Measurements from ENCODE around the gene ARAP1. TPM values are rescaled to one million over a fixed set of nuclear protein-coding genes. Genes with fewer than 3 reads are reported as not detected.
"Not testable (repeated sequence)": the region's sequence is repeated elsewhere in the genome, so short reads cannot be mapped to it uniquely, and the experiment has no call there.

Gene ARAP1
- polyA plus RNA-seq, 3 donors = 48.7 to 487 (median 79.0) TPM

- peaks cover 0 to 3% (median 2%) of the 10 kb centered on the region in 3 donors for H3K27me3 Mint-ChIP-seq (ENCODE audit: low read depth in 3 of 3)
Measured at GRCh38 chr11:72793076-72793424, 40.8 kb upstream of the ARAP1 start.

DNA sequence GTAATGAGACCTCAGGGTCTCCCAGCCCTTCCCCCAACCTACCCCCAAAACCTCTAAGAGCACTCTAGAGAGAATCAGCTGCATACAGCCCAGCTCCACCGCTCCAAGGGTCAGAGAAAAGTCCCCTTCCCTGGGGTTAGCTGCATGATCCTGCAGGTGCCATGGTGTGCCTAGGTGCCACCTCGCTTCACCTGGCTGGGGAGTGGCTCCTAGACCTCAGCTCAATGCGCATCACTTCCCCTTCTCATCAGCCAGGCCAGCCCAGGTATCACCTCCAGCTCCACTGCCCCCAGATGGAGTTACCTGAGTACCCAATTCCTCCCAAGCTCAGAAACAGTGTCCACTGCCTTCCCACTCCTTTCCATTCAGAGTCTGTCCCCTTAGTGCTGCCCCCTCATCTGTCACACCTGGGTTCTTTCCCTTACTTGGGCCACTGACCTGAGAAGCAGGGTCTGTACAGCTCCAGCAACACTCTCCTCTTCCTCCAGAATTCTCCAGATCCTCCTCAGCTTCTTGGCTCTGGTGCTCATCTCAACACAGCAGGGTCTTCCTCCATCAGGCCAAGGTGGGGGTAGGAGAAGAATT, 40.3 kb upstream of the ARAP1 start:
- Mint-ChIP-seq H3K4me3 (no peak overlapping the region), H3K27me3 (ENCODE audit: low read depth in 3 of 3) (peaks cover 0 to 3% (median 2%) of the 10 kb centered on the region in 3 donors), H3K9me3 (peaks cover 0 to 8% (median 4%) of the 10 kb centered on the region in 7 donors), H3K27ac (peak overlapping the region; percentile 96 to 100 (median 99)), H3K4me1 (peaks cover 53% of the 10 kb centered on the region), H3K36me3 (peaks cover 0 to 4% of the 10 kb centered on the region in 2 donors)
- H3K9ac ChIP-seq (ENCODE audit: insufficient read depth, low read length, poor library complexity, severe bottlenecking) = peak overlapping the region; percentile 86
- 80% methylated on average over 2 of the region's 3 CpGs for WGBS (ENCODE audit: insufficient coverage)
- no peaks in the 10 kb centered on the region for H3K27me3 ChIP-seq (ENCODE audit: control insufficient read depth in 2 of 2, insufficient read depth in 2 of 2, low read length in 2 of 2)
- H3K79me2 ChIP-seq (ENCODE audit: insufficient read depth, low read length) = no peaks in the 10 kb centered on the region
- H3K36me3 ChIP-seq (replicated peaks in 1 of 2; ENCODE audit: control insufficient read depth in 1 of 2, insufficient read depth in 2 of 2, low read length in 2 of 2) = no peaks in the 10 kb centered on the region
- H4K20me1 ChIP-seq (ENCODE audit: insufficient read depth, low read length) = no peaks in the 10 kb centered on the region
- no peak for DNase-seq
- no peak overlapping the region for H3K4me3 ChIP-seq (replicated peaks in 1 of 3; ENCODE audit: low read depth in 2 of 3, low read length in 3 of 3)
- H2AFZ ChIP-seq (ENCODE audit: insufficient read depth, low read depth, low read length, poor library complexity, severe bottlenecking) = no peak overlapping the region
- peak overlapping the region; percentile 85 to 96 for H3K27ac ChIP-seq (ENCODE audit: low read depth in 1 of 2, low read length in 2 of 2)
- H3K4me1 ChIP-seq (ENCODE audit: control insufficient read depth in 1 of 2, insufficient read depth in 2 of 2, low read length in 2 of 2) = peaks cover 50 to 63% of the 10 kb centered on the region in 2 donors
- intact Hi-C loops (cut with micrococcal nuclease) = loop anchor here in 1 of 2 donors (5.0 kb wide), 1 partner anchor 55 kb away; no protein-coding TSS in a partner anchor
- TF ChIP-seq, protein P1, sequence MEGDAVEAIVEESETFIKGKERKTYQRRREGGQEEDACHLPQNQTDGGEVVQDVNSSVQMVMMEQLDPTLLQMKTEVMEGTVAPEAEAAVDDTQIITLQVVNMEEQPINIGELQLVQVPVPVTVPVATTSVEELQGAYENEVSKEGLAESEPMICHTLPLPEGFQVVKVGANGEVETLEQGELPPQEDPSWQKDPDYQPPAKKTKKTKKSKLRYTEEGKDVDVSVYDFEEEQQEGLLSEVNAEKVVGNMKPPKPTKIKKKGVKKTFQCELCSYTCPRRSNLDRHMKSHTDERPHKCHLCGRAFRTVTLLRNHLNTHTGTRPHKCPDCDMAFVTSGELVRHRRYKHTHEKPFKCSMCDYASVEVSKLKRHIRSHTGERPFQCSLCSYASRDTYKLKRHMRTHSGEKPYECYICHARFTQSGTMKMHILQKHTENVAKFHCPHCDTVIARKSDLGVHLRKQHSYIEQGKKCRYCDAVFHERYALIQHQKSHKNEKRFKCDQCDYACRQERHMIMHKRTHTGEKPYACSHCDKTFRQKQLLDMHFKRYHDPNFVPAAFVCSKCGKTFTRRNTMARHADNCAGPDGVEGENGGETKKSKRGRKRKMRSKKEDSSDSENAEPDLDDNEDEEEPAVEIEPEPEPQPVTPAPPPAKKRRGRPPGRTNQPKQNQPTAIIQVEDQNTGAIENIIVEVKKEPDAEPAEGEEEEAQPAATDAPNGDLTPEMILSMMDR (IDR thresholded peaks at IDR 0.05) = no peak
- H3K4me2 ChIP-seq (replicated peaks; ENCODE audit: extremely low read depth, low read length, poor library complexity, severe bottlenecking) = no peak overlapping the region
- H3K9me3 ChIP-seq (replicated peaks in 1 of 2; ENCODE audit: control insufficient read depth in 1 of 2, insufficient read depth in 1 of 2, low read length in 2 of 2) = no peaks in the 10 kb centered on the region

More at GRCh38 chr11:72793076-72793424, 40.8 kb upstream of the ARAP1 start:
- intact Hi-C loops (cut with micrococcal nuclease) = loop anchor here in 1 of 2 donors (5.0 kb wide), 1 partner anchor 56 kb away; no protein-coding TSS in a partner anchor
- peak overlapping the region; percentile 86 for H3K9ac ChIP-seq (ENCODE audit: insufficient read depth, low read length, poor library complexity, severe bottlenecking)
- H3K9me3 ChIP-seq (replicated peaks in 1 of 2; ENCODE audit: control insufficient read depth in 1 of 2, insufficient read depth in 1 of 2, low read length in 2 of 2) = no peaks in the 10 kb centered on the region
- peaks cover 0 to 8% (median 4%) of the 10 kb centered on the region in 7 donors for H3K9me3 Mint-ChIP-seq
- H3K79me2 ChIP-seq (ENCODE audit: insufficient read depth, low read length) = no peaks in the 10 kb centered on the region
- H3K36me3 ChIP-seq (replicated peaks in 1 of 2; ENCODE audit: control insufficient read depth in 1 of 2, insufficient read depth in 2 of 2, low read length in 2 of 2) = no peaks in the 10 kb centered on the region
- no CpG with 5 or more reads among the region's 2 CpGs for WGBS (ENCODE audit: insufficient coverage)
- H3K4me3 Mint-ChIP-seq = peak overlapping the region in 1 of 2 donors; percentile 44
- DNase-seq = peak in 2 of 3 donors; percentile 19 to 55
- H3K4me1 Mint-ChIP-seq = peaks cover 53% of the 10 kb centered on the region
- H3K36me3 Mint-ChIP-seq = peaks cover 0 to 4% of the 10 kb centered on the region in 2 donors
- H3K4me2 ChIP-seq (replicated peaks; ENCODE audit: extremely low read depth, low read length, poor library complexity, severe bottlenecking) = peak overlapping the region; percentile 96
- peak overlapping the region; percentile 85 for H2AFZ ChIP-seq (ENCODE audit: insufficient read depth, low read depth, low read length, poor library complexity, severe bottlenecking)
- H3K4me3 ChIP-seq (replicated peaks in 1 of 3; ENCODE audit: low read depth in 2 of 3, low read length in 3 of 3) = peak overlapping the region in 1 of 3 experiments; percentile 90
- no peaks in the 10 kb centered on the region for H4K20me1 ChIP-seq (ENCODE audit: insufficient read depth, low read length)
- TF ChIP-seq, protein P1 (IDR thresholded peaks at IDR 0.05) = no peak
- H3K27me3 ChIP-seq (ENCODE audit: control insufficient read depth in 2 of 2, insufficient read depth in 2 of 2, low read length in 2 of 2) = no peaks in the 10 kb centered on the region
- H3K4me1 ChIP-seq (ENCODE audit: control insufficient read depth in 1 of 2, insufficient read depth in 2 of 2, low read length in 2 of 2) = peaks cover 50 to 63% of the 10 kb centered on the region in 2 donors
- peak overlapping the region; percentile 85 to 96 for H3K27ac ChIP-seq (ENCODE audit: low read depth in 1 of 2, low read length in 2 of 2)
- peak overlapping the region; percentile 96 to 100 (median 99) for H3K27ac Mint-ChIP-seq

GRCh38 chr11:72791228-72791627, 39.0 kb upstream of the ARAP1 start:
- H3K27me3 Mint-ChIP-seq (ENCODE audit: low read depth in 3 of 3) = not testable (repeated sequence)

More at GRCh38 chr11:72791228-72791627, 39.0 kb upstream of the ARAP1 start:
- H4K20me1 ChIP-seq (ENCODE audit: insufficient read depth, low read length); H3K9me3 Mint-ChIP-seq; H3K79me2 ChIP-seq (ENCODE audit: insufficient read depth, low read length); H3K4me2 ChIP-seq (replicated peaks; ENCODE audit: extremely low read depth, low read length, poor library complexity, severe bottlenecking); H3K9me3 ChIP-seq (replicated peaks in 1 of 2; ENCODE audit: control insufficient read depth in 1 of 2, insufficient read depth in 1 of 2, low read length in 2 of 2); H3K27ac Mint-ChIP-seq; H3K27ac ChIP-seq (ENCODE audit: low read depth in 1 of 2, low read length in 2 of 2); DNase-seq; H3K4me3 Mint-ChIP-seq; H3K4me3 ChIP-seq (replicated peaks in 1 of 3; ENCODE audit: low read depth in 2 of 3, low read length in 3 of 3); H3K36me3 Mint-ChIP-seq; H3K36me3 ChIP-seq (replicated peaks in 1 of 2; ENCODE audit: control insufficient read depth in 1 of 2, insufficient read depth in 2 of 2, low read length in 2 of 2); H2AFZ ChIP-seq (ENCODE audit: insufficient read depth, low read depth, low read length, poor library complexity, severe bottlenecking); H3K9ac ChIP-seq (ENCODE audit: insufficient read depth, low read length, poor library complexity, severe bottlenecking); H3K27me3 ChIP-seq (ENCODE audit: control insufficient read depth in 2 of 2, insufficient read depth in 2 of 2, low read length in 2 of 2): not testable (repeated sequence)
- intact Hi-C loops (cut with micrococcal nuclease) = loop anchor here in 1 of 2 donors (5.0 kb wide), 1 partner anchor 54 kb away; no protein-coding TSS in a partner anchor
- WGBS (ENCODE audit: insufficient coverage) = 94% methylated on average over 3 of the region's 7 CpGs
- H3K4me1 Mint-ChIP-seq = peaks cover 65% of the 10 kb centered on the region
- H3K4me1 ChIP-seq (ENCODE audit: control insufficient read depth in 1 of 2, insufficient read depth in 2 of 2, low read length in 2 of 2) = peaks cover 62 to 74% of the 10 kb centered on the region in 2 donors
